GM21576 (cell line): ENCODE results near the gene TSPAN31.
"Not testable (repeated sequence)": the region's sequence is repeated elsewhere in the genome, so short reads cannot be mapped to it uniquely, and the experiment has no call there.

Source experiments
- ATAC-seq: cut with Tn5 transposase; IDR thresholded peaks from one replicate; pipeline ENCODE4 v1.9.1; 2021; ENCODE audit warnings: mild to moderate bottlenecking, moderate library complexity; ENCODE audit not compliant: unreplicated experiment

The TSPAN31 gene

GRCh38 chr12:57721846-57722608 lies 22.8 kb upstream of the TSPAN31 start:
- ATAC-seq, result not testable (repeated sequence)

GRCh38 chr12:57722716-57723629 lies 21.9 kb upstream of the TSPAN31 start:
- no peak for ATAC-seq

- ATAC-seq, result no peak
Observed at GRCh38 chr12:57723630-57723962, 21.2 kb upstream of the TSPAN31 start.

GRCh38 chr12:57724003-57724935 lies 20.6 kb upstream of the TSPAN31 start:
- no peak for ATAC-seq

- ATAC-seq, result no peak
Observed at GRCh38 chr12:57724936-57725740, 19.7 kb upstream of the TSPAN31 start.

- ATAC-seq, result no peak
Observed at GRCh38 chr12:57725851-57726150, 19.0 kb upstream of the TSPAN31 start.

- no peak for ATAC-seq
Observed at GRCh38 chr12:57726151-57726883, 18.5 kb upstream of the TSPAN31 start.

GRCh38 chr12:57726884-57727757 lies 17.7 kb upstream of the TSPAN31 start:
- no peak for ATAC-seq

GRCh38 chr12:57727758-57728395 lies 17.0 kb upstream of the TSPAN31 start:
- ATAC-seq, result no peak

GRCh38 chr12:57729321-57729844 lies 15.5 kb upstream of the TSPAN31 start:
- ATAC-seq, result no peak

GRCh38 chr12:57730336-57731067 lies 14.3 kb upstream of the TSPAN31 start:
- no peak for ATAC-seq

GRCh38 chr12:57731411-57732080 lies 13.3 kb upstream of the TSPAN31 start:
- no peak for ATAC-seq

- ATAC-seq, result no peak
Observed at GRCh38 chr12:57732270-57732669, 12.6 kb upstream of the TSPAN31 start.

GRCh38 chr12:57732726-57733593 lies 11.9 kb upstream of the TSPAN31 start:
- no peak for ATAC-seq

- ATAC-seq, result no peak
Observed at GRCh38 chr12:57733928-57734327, 10.9 kb upstream of the TSPAN31 start.

- no peak for ATAC-seq
Observed at GRCh38 chr12:57734591-57734990, 10.2 kb upstream of the TSPAN31 start.
